ENCODE data around the gene ARF3.

The ARF3 gene

GRCh38 chr12:48981757-48982157, 24.5 kb upstream of the ARF3 start:
- no peak for DNase-seq

GRCh38 chr12:48980953-48981756, 23.9 kb upstream of the ARF3 start:
- no peak for DNase-seq

DNA sequence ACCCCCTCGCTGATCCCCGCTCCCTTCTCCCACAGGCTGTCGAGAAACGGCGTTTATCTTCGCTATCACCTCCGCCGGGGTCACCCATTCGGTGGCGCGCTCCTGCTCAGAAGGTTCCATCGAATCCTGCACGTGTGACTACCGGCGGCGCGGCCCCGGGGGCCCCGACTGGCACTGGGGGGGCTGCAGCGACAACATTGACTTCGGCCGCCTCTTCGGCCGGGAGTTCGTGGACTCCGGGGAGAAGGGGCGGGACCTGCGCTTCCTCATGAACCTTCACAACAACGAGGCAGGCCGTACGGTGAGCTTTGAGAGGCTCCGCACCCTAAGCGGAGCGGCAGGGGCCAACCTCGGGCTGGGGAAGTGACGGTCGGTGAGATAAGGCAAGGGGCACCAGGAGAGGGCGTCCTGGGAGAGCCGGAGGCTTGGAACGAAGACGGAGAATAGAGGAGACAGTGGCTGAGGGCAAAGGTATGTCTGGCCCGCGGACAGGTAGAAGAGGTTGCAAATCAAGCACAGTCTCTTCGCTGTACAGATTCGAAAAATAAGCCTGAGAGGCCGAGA, 23.2 kb upstream of the ARF3 start:
- DNase-seq = no peak

GRCh38 chr12:48979602-48980388, 22.5 kb upstream of the ARF3 start:
- DNase-seq = no peak

DNA sequence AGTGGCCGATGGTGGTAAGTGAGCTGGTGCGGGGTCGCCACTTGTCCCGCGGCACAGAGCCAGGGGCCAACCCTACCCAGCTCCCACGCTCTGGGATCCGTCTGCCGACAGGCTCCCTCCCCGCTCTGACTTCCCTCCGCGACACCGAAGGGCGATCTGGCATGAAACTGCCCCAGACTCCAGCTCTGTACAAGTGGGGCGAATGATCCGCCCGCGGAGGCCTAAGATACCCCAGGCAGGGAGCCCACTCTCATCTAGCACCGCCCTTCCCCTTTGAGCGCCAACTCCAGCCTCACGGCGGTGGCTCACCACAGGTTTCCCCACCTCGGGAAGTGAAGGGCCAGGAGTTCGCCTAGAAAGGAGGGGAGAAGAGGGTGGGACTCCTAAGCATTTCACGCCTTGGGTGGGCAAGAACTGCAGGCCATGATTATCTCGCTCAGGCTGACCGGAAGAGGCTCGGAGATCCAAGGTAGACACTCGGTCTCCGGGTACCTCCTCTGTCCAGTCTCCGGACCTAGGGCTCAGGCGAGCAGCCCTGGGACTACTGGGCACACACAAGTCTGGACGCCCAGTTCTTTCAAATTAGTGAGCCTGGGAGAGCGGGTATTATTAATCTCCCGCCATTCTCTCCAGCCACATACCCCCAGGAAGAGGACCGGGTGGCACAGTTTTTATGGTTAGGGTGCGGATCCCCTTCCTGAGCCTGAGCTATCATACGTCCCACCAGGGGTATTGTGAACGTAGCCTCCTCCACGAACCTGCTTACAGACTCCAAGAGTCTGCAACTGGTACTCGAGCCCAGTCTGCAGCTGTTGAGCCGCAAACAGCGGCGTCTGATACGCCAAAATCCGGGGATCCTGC, 21.7 kb upstream of the ARF3 start:
- no peak for DNase-seq

- DNase-seq = no peak
These were observed 21.0 kb upstream of the ARF3 start, which contains the start of gene WNT1 for GRCh38 chr12:48978291-48978740. TSS of gene WNT1 (plus strand) at chr12:48978322. CDS start at chr12:48978651, 329 bp downstream.

DNA sequence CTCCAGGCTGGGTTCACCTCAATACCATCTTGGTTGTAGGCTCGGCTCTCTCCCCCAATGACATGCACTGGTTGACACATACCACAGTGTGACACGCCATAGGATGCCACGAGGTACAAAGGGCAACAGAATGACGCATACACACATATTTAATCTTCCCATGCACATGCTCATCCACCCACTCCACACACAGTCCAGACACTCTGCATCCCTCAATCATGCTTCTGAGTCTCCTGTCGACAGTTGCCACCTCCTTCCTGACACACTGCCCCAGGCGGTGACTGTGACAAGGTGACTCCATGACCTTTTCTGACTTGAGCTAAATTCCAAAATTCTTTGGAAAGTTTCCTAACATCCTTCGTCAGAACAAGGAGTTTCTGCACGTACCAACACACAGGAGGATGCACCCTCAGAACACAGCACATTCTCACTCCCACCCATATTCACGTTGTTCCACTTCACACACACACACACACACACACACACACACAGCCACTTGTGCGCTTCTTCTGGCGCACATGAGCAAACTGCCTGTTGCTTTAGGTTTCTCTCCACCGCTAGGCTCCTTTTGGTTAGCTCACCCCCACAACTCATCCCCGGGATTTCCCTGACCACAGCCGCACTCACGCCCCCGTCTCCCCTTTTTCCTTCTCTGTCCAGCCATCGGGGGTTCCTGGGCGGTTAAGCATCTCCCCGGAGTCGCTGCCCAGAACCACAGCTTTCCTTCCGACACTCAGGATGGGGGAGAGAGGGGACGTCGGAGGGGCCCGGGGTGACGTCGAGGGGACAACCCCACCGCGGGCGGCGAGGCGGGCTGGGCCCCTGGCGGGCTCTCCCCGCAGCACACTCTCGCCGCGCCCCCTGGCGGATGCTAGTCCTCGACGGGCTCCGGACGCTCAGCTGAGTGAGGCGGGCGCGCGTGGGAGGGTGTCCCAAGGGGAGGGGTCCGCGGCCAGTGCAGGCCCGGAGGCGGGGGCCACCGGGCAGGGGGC, 20.3 kb upstream of the ARF3 start:
- peak; percentile 41 for DNase-seq

DNA sequence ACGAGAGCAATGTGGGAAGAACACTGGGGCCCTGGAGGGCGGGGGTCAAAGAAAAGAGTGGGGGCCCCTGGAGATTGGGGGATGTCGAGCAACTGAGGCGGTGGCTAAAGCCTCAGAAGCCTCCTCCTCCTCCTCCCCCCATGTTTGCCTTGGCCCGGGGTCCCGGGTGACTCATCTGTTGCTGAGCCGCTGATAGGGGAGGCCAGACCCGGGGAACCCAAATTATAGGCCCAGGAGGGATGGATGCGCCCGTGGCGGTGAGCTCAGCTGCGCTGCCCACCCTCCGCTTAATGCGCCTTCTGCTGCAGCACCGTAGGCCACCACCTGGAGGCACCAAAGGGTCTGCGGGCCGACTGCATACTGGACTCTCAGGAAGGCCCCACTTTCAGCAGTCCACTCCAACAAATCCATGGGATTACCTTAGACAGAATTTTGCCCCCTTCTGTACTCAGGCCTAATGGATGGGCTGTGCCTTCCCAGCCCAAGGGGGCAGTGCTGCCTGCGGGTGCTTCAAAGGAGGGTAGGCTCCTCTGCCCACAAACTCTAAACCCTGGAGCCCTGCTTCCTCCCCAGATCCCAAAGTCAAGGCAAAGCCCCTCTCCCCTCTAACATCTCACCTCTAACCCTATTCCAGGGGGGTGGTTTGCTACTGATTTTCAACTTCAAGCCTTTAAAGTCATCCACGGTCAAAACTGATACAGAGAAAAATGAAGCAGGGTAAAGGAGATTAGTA, 16.8 kb upstream of the ARF3 start:
- peak; percentile 67 for DNase-seq

GRCh38 chr12:48973531-48973930, 16.2 kb upstream of the ARF3 start:
- DNase-seq = peak; percentile 40

- DNase-seq = no peak
These were observed 15.7 kb upstream of the ARF3 start for GRCh38 chr12:48972952-48973483.

DNA sequence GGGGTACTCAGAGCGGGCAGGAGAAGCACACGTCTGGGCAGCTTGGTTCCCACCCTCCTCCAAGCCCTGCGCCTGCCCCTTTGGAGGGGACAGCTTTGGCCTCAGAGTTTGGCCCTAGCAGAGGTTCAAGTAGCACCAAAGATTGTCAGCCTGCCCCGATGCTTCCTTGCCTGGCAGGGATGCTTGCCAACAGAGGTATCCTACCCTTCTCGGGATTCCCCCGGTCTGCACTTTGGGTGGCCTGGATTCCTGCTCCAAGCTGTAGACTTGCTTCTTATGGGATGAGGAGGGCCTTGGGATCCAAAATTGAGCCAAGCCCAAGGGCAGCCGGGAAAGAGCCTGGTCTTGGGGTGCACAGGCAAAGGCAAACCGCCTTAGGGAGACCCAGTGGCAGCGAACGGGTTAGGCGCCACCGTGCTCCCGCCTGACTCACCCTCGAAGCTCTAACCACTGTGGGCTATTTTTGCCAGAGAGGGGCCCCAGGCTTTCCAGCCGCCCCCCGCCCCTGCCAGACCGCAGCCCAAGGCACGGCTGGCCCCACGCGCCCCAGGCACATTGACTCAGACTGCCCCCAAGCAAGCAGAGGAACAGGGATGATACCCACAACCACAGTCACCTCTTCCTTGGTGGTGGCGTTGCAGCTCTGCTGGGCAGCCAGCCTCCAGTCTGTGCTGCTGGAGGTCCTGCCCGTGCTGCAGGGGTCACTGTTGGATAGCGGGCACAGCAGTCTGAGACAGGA, 15.1 kb upstream of the ARF3 start:
- DNase-seq = peak; percentile 63

- DNase-seq = no peak
These were observed 13.5 kb upstream of the ARF3 start for GRCh38 chr12:48970702-48971334.

- DNase-seq = no peak
These were observed 12.8 kb upstream of the ARF3 start for GRCh38 chr12:48969833-48970701.

- DNase-seq = no peak
These were observed 12.0 kb upstream of the ARF3 start for GRCh38 chr12:48969160-48969771.

DNA sequence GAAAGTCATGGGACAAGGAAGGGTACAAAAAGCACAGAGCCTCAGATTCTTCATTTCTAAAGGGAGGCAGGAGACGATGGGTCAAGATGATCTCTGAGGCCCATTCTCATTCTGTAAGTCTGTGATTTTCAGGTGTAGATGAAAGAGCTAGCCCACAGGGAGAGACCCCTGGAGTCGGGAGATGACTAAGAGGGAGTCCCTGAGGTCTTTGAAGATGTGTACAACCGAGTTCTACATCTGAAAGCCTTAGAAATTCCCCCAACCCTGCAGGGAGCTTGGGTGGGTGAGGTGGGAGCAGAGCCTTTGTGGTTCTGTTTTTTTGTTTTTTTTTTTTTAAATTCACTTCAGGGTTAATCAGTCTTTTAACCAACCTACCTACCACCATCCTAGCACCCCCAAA, 11.2 kb upstream of the ARF3 start:
- no peak for DNase-seq

GRCh38 chr12:48967991-48968390, 10.7 kb upstream of the ARF3 start:
- DNase-seq = no peak

GRCh38 chr12:48966177-48966895, 9.0 kb upstream of the ARF3 start:
- no peak for DNase-seq

All from fibroblast of skin of scalp (primary cell).